HEK293 (cell line): ENCODE measurements around the gene TSPEAR.

Experiments used
- CTCF ChIA-PET: fragments of 350-600 bp; formaldehyde crosslinking; extraction: SDS; loops from one replicate; lab custom pipeline; 2021; ENCODE audit warnings: antibody characterized with exemption; lab: Yijun Ruan, JAX
- POLR2A ChIA-PET: fragments of 300-600 bp; formaldehyde crosslinking; extraction: SDS; loops from one replicate; lab custom pipeline; 2020; ENCODE audit warnings: antibody characterized with exemption, inconsistent platforms; lab: Yijun Ruan, JAX
- H3K27ac ChIP-seq: fragments of 200-500 bp; sonication (Bioruptor generic); 2 replicates; pipeline ENCODE4 v1.5.1; 2014; ENCODE audit warnings: low read depth, low read length, control low read depth, inconsistent platforms; ENCODE audit errors: extremely low read depth
- H3K36me3 ChIP-seq, 2 experiments: fragments of 200-500 bp in 1 of 2; sonication (Bioruptor generic) in 1 of 2; 1 replicate in 1 of 2; 2 replicates in 1 of 2; pipeline ENCODE4 v1.5.1; 2014 to 2017; ENCODE audit warnings: inconsistent platforms in 2 of 2, low read length in 2 of 2; ENCODE audit not compliant: control insufficient read depth in 2 of 2, insufficient read depth in 1 of 2
- H3K4me1 ChIP-seq: fragments of 200-500 bp; sonication (Bioruptor generic); 2 replicates; pipeline ENCODE4 v1.5.1; 2014; ENCODE audit warnings: mild to moderate bottlenecking, low read length, inconsistent platforms; ENCODE audit not compliant: control insufficient read depth, insufficient read depth
- H3K4me3 ChIP-seq: 2 replicates; pipeline ENCODE4 v1.5.1; 2011; ENCODE audit warnings: low read depth, mild to moderate bottlenecking, control low read depth, low read length, moderate library complexity
- H3K9me3 ChIP-seq: fragments of 200-500 bp; sonication (Bioruptor generic); 2 replicates; pipeline ENCODE4 v1.5.1; 2014; ENCODE audit warnings: low read depth, low read length, inconsistent platforms; ENCODE audit not compliant: control insufficient read depth, insufficient read depth
- BCL11A ChIP-seq: fragments of 450-650 bp; formaldehyde crosslinking; IDR thresholded peaks from 2 replicates; pipeline ENCODE4 v1.5.1; 2016; ENCODE audit warnings: low read depth, missing biosample characterization, missing genetic modification characterization
- IKZF3 ChIP-seq: fragments of 450-650 bp; IDR thresholded peaks from 2 replicates; pipeline ENCODE4 v1.5.0; 2018; ENCODE audit warnings: missing biosample characterization, mild to moderate bottlenecking, missing genetic modification characterization, moderate library complexity
- PRDM1 ChIP-seq: fragments of 450-650 bp; formaldehyde crosslinking; IDR thresholded peaks from 2 replicates; pipeline ENCODE4; 2016; ENCODE audit warnings: missing biosample characterization, missing genetic modification characterization
- SCRT1 ChIP-seq: fragments of 450-650 bp; formaldehyde crosslinking; IDR thresholded peaks from 2 replicates; pipeline ENCODE4 v1.5.1; 2016; ENCODE audit warnings: missing biosample characterization, missing genetic modification characterization, borderline replicate concordance
- SCRT2 ChIP-seq: fragments of 450-650 bp; formaldehyde crosslinking; IDR thresholded peaks from 2 replicates; pipeline ENCODE4 v1.5.1; 2016; ENCODE audit warnings: missing biosample characterization, missing genetic modification characterization
- ZBTB11 ChIP-seq: fragments of 450-650 bp; formaldehyde crosslinking; conservative IDR thresholded peaks from 2 replicates; pipeline ENCODE4 v1.5.1; 2016; ENCODE audit warnings: low read depth, missing biosample characterization, missing genetic modification characterization
- ZFHX2 ChIP-seq: fragments of 450-650 bp; formaldehyde crosslinking; conservative IDR thresholded peaks from 2 replicates; pipeline ENCODE4 v1.5.1; 2016; ENCODE audit warnings: missing biosample characterization, missing genetic modification characterization
- ZFP37 ChIP-seq: fragments of 450-650 bp; formaldehyde crosslinking; IDR thresholded peaks from 2 replicates; pipeline ENCODE4 v1.5.1; 2016; ENCODE audit warnings: missing biosample characterization, missing genetic modification characterization
- ZNF140 ChIP-seq: fragments of 450-650 bp; formaldehyde crosslinking; IDR thresholded peaks from 2 replicates; pipeline ENCODE4 v1.5.1; 2016; ENCODE audit warnings: missing biosample characterization, missing genetic modification characterization
- ZNF391 ChIP-seq: fragments of 450-650 bp; formaldehyde crosslinking; IDR thresholded peaks from 2 replicates; pipeline ENCODE4 v1.5.1; 2016; ENCODE audit warnings: low read depth, missing biosample characterization, missing genetic modification characterization, borderline replicate concordance
- ZNF639 ChIP-seq: fragments of 450-650 bp; formaldehyde crosslinking; IDR thresholded peaks from 2 replicates; pipeline ENCODE4 v1.5.1; 2016; ENCODE audit warnings: missing biosample characterization, missing genetic modification characterization
- TF ChIP-seq, protein P1 (sequence below): fragments of 450-650 bp; formaldehyde crosslinking; IDR thresholded peaks from 2 replicates; pipeline ENCODE4 v1.5.1; 2016; ENCODE audit warnings: missing biosample characterization, missing genetic modification characterization
- TF ChIP-seq, protein P2 (sequence below): fragments of 450-650 bp; IDR thresholded peaks from 2 replicates; pipeline ENCODE4 v1.5.1; 2018; ENCODE audit warnings: missing biosample characterization, missing genetic modification characterization

TSPEAR gene

GRCh38 chr21:44522753-44523204 is 188.6 kb downstream of the TSPEAR start (continued):
- TF ChIP-seq ZBTB11 (no peak), ZNF140 (no peak), SCRT1 (no peak), ZNF391 (tag by site-specific recombination) (no peak), BCL11A (tag by site-specific recombination) (no peak), PRDM1 (tag by site-specific recombination) (no peak), ZFP37 (tag by site-specific recombination) (no peak)
- TF ChIP-seq, protein P1, sequence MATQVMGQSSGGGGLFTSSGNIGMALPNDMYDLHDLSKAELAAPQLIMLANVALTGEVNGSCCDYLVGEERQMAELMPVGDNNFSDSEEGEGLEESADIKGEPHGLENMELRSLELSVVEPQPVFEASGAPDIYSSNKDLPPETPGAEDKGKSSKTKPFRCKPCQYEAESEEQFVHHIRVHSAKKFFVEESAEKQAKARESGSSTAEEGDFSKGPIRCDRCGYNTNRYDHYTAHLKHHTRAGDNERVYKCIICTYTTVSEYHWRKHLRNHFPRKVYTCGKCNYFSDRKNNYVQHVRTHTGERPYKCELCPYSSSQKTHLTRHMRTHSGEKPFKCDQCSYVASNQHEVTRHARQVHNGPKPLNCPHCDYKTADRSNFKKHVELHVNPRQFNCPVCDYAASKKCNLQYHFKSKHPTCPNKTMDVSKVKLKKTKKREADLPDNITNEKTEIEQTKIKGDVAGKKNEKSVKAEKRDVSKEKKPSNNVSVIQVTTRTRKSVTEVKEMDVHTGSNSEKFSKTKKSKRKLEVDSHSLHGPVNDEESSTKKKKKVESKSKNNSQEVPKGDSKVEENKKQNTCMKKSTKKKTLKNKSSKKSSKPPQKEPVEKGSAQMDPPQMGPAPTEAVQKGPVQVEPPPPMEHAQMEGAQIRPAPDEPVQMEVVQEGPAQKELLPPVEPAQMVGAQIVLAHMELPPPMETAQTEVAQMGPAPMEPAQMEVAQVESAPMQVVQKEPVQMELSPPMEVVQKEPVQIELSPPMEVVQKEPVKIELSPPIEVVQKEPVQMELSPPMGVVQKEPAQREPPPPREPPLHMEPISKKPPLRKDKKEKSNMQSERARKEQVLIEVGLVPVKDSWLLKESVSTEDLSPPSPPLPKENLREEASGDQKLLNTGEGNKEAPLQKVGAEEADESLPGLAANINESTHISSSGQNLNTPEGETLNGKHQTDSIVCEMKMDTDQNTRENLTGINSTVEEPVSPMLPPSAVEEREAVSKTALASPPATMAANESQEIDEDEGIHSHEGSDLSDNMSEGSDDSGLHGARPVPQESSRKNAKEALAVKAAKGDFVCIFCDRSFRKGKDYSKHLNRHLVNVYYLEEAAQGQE: no peak
- TF ChIP-seq, protein P2, sequence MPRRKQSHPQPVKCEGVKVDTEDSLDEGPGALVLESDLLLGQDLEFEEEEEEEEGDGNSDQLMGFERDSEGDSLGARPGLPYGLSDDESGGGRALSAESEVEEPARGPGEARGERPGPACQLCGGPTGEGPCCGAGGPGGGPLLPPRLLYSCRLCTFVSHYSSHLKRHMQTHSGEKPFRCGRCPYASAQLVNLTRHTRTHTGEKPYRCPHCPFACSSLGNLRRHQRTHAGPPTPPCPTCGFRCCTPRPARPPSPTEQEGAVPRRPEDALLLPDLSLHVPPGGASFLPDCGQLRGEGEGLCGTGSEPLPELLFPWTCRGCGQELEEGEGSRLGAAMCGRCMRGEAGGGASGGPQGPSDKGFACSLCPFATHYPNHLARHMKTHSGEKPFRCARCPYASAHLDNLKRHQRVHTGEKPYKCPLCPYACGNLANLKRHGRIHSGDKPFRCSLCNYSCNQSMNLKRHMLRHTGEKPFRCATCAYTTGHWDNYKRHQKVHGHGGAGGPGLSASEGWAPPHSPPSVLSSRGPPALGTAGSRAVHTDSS (tag by site-specific recombination): no peak

DNA sequence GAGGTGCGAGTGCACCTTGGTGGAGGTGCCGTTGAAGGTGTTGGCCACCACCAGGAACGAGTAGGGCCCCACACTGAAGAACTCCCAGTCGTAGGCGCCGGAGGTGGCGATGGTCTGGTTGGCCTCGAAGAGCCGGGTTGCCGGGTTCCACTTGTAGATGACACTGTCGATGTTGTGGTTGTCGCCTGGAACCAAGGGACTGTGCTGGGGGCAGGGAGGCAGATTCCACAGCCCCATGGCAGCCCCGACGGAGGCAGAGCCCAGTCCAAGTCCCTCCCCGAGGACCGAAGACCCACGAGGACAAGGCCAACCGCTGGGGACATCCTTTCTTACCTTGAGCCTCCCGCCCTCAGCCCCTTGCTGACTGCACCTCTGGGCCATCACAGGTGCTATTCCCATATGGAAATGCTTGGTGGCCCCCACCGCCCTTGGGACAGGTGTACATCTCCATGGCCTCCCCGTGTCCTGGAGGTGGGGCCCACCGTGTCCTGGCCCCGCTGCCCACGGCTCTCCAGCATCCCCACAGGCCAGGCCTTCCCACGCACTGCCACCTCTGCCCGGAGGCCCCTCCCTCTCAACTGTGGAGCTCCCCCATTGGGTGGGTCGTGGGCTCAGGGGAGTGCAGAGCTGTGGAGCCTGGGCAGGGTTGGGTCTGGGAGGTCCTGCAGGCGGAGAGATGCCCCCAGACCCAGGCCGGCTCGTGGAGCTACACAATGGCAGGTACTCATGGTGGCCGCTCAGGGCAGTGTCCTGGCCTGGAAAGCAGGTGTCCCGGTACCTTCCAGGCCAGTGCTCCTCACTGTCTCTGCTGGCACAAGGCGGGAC is 189.2 kb downstream of the TSPEAR start:
- H3K36me3 ChIP-seq: no peaks in the 10 kb centered on the region
- CTCF ChIA-PET: interaction anchor here (0.6 kb wide), 1 partner anchor 176 kb away, joined by 3 read pairs; no protein-coding TSS in a partner anchor
- H3K9me3 ChIP-seq: no peaks in the 10 kb centered on the region
- no peak overlapping the region for H3K27ac ChIP-seq
- H3K4me1 ChIP-seq: no peaks in the 10 kb centered on the region
- no peak overlapping the region for H3K4me3 ChIP-seq
- TF ChIP-seq ZFHX2: peak; percentile 45
- no peak for TF ChIP-seq IKZF3
- TF ChIP-seq, all 188 proteins: peak for 1
- POLR2A ChIA-PET: no interaction called here

GRCh38 chr21:44521301-44521927 is 190.0 kb downstream of the TSPEAR start:
- H3K9me3 ChIP-seq: no peaks in the 10 kb centered on the region
- TF ChIP-seq SCRT2 (tag by site-specific recombination) (peak; percentile 88), ZNF639 (tag by site-specific recombination) (no peak)
- H3K27ac ChIP-seq: no peak overlapping the region
- POLR2A ChIA-PET: no interaction called here
- H3K4me1 ChIP-seq: no peaks in the 10 kb centered on the region
- no peak overlapping the region for H3K4me3 ChIP-seq
- CTCF ChIA-PET: interaction anchor here (1.0 kb wide), 1 partner anchor 222 kb away, joined by 3 read pairs; no protein-coding TSS in a partner anchor
- H3K36me3 ChIP-seq: no peaks in the 10 kb centered on the region
